Ovary (tissue), 3 donors: ENCODE measurements around the gene SURF1.

Experiments used
- CTCF ChIP-seq, 3 donors: fragments of 450-650 bp in 2 of 3; fragments of 200-600 bp in 1 of 3; IDR thresholded peaks; one replicate each; pipeline versions ENCODE4 v1.5.1 to v1.8.0; 2016 to 2022; ENCODE audit warnings: antibody characterized with exemption in 3 of 3, mild to moderate bottlenecking in 1 of 3
- EP300 ChIP-seq: sonication (generic); formaldehyde crosslinking; IDR thresholded peaks from one replicate; pipeline ENCODE4 v1.6.1; 2017; ENCODE audit warnings: antibody characterized with exemption
- POLR2A ChIP-seq: fragments of 450-650 bp; IDR thresholded peaks from one replicate; pipeline ENCODE4 v1.6.1; 2017; ENCODE audit warnings: antibody characterized with exemption, mild to moderate bottlenecking, moderate library complexity
- donor health status: DM: no; HTN: no; CAD: no.

GRCh38 chr9:133323211-133323610 is 33.1 kb downstream of the SURF1 start:
- TF ChIP-seq EP300 (no peak), CTCF (IDR thresholded peaks at IDR 0.05) (no peak), POLR2A (no peak)
